GM12874 (cell line): ENCODE data around the gene LYVE1.

Experiments used
- TF ChIP-seq, protein P1 (sequence below): IDR thresholded peaks from 2 replicates; pipeline ENCODE4 v1.5.1; 2011; ENCODE audit warnings: low read depth, mild to moderate bottlenecking, control low read depth, low read length, moderate library complexity; ENCODE audit not compliant: insufficient read depth

Gene LYVE1

DNA sequence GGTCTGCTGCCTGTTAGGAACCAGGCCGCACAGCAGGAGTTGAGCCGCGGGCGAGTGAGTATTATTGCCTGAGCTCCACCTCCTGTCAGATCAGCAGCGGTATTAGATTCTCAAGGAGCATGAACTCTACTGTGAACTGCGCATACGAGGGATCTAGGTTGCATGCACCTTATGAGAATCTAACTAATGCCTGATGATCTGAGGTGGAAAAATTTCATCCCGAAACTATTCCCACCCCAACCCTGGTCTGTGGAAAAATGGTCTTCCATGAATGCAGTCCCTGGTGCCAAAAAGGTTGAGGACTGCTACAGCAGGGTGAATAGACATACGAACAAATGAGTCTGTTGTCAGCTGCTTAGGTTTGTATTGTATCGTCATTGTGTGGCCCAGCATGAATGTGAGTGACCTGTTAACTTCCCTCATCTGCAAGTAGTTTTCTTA, 57.3 kb downstream of the LYVE1 start:
- TF ChIP-seq, protein P1, sequence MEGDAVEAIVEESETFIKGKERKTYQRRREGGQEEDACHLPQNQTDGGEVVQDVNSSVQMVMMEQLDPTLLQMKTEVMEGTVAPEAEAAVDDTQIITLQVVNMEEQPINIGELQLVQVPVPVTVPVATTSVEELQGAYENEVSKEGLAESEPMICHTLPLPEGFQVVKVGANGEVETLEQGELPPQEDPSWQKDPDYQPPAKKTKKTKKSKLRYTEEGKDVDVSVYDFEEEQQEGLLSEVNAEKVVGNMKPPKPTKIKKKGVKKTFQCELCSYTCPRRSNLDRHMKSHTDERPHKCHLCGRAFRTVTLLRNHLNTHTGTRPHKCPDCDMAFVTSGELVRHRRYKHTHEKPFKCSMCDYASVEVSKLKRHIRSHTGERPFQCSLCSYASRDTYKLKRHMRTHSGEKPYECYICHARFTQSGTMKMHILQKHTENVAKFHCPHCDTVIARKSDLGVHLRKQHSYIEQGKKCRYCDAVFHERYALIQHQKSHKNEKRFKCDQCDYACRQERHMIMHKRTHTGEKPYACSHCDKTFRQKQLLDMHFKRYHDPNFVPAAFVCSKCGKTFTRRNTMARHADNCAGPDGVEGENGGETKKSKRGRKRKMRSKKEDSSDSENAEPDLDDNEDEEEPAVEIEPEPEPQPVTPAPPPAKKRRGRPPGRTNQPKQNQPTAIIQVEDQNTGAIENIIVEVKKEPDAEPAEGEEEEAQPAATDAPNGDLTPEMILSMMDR: no peak
